ENCODE results near the gene UBIAD1. TPM values are rescaled to one million over a fixed set of nuclear protein-coding genes. Genes with fewer than 3 reads are reported as not detected.

UBIAD1 gene
- total and polyA plus RNA-seq, 2 donors (not counting 3 experiments of a cell fraction or from before 2014, with no cell fraction given), result 12.7 to 17.8 TPM

DNA sequence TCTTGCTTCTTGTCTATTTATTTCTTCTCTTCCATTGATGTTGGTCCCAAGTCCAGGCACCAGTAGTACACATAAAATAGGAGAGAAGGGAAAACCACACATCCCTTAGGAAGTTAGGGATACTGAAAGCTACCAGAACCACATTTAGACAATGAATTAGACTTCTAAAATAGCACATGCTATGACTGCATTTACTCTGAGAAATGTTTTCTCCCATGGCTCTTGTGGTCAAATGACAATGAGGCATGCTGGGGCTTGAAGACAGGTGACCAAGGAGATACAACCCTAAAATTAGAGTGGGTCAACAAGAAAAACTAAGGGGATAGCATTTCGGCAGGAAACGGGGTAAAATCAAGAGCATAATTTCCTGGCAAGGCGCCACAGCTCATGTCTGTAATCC, 27.8 kb upstream of the UBIAD1 start:
- Histone ChIP-seq H3K9me1 (replicated peaks; ENCODE audit: control insufficient read depth, extremely low read depth, insufficient read depth, low read length) (no peaks in the 10 kb centered on the region), H3K27me3 (ENCODE audit: control insufficient read depth in 2 of 2, insufficient read depth in 2 of 2, low read length in 2 of 2) (no peaks in the 10 kb centered on the region), H3K4me2 (ENCODE audit: insufficient read depth, low read length) (no peak overlapping the region), H3K4me1 (ENCODE audit: control insufficient read depth, extremely low read depth, insufficient read depth, low read length) (no peaks in the 10 kb centered on the region), H4K20me1 (replicated peaks; ENCODE audit: control insufficient read depth, extremely low read depth, insufficient read depth, low read length) (no peaks in the 10 kb centered on the region), H3K9ac (replicated peaks; ENCODE audit: extremely low read depth, insufficient read depth, low read length) (no peak overlapping the region), H3K4me3 (replicated peaks in 1 of 3; ENCODE audit: insufficient read depth in 1 of 3, low read depth in 1 of 3, low read length in 3 of 3) (no peak overlapping the region), H3K27ac (ENCODE audit: insufficient read depth, low read depth, low read length) (no peak overlapping the region), H3K9me3 (replicated peaks; ENCODE audit: control insufficient read depth, insufficient read depth, low read length) (no peaks in the 10 kb centered on the region), H3K79me2 (ENCODE audit: control insufficient read depth, insufficient read depth, low read length) (no peaks in the 10 kb centered on the region), H2AFZ (ENCODE audit: low read depth, low read length) (no peak overlapping the region), H3K36me3 (ENCODE audit: control insufficient read depth in 2 of 2, extremely low read depth in 1 of 2, insufficient read depth in 2 of 2, low read length in 2 of 2) (peaks cover 28 to 29% of the 10 kb centered on the region in 2 experiments)
- TF ChIP-seq FOS (IDR thresholded peaks at IDR 0.05; ENCODE audit: borderline replicate concordance, insufficient read depth, low read length), result no peak
- no peak for TF ChIP-seq JUN (IDR thresholded peaks at IDR 0.05; ENCODE audit: borderline replicate concordance, insufficient read depth, insufficient read length, low read depth)
- TF ChIP-seq MYC (IDR thresholded peaks at IDR 0.05; ENCODE audit: low read depth, low read length), result no peak
- TF ChIP-seq, protein P1, sequence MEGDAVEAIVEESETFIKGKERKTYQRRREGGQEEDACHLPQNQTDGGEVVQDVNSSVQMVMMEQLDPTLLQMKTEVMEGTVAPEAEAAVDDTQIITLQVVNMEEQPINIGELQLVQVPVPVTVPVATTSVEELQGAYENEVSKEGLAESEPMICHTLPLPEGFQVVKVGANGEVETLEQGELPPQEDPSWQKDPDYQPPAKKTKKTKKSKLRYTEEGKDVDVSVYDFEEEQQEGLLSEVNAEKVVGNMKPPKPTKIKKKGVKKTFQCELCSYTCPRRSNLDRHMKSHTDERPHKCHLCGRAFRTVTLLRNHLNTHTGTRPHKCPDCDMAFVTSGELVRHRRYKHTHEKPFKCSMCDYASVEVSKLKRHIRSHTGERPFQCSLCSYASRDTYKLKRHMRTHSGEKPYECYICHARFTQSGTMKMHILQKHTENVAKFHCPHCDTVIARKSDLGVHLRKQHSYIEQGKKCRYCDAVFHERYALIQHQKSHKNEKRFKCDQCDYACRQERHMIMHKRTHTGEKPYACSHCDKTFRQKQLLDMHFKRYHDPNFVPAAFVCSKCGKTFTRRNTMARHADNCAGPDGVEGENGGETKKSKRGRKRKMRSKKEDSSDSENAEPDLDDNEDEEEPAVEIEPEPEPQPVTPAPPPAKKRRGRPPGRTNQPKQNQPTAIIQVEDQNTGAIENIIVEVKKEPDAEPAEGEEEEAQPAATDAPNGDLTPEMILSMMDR (IDR thresholded peaks at IDR 0.05; ENCODE audit: extremely low read depth in 1 of 2, insufficient read depth in 1 of 2, low read depth in 1 of 2, low read length in 2 of 2), result no peak
- no peak for TF ChIP-seq MAX (IDR thresholded peaks at IDR 0.05; ENCODE audit: insufficient read depth, insufficient read length)
- no peak for TF ChIP-seq POLR2A (IDR thresholded peaks at IDR 0.05; ENCODE audit: low read depth, low read length)
- TF ChIP-seq POLR2AphosphoS5 (IDR thresholded peaks at IDR 0.05; ENCODE audit: insufficient read depth, low read depth, low read length), result no peak
- no peak for TF ChIP-seq EZH2 (IDR thresholded peaks at IDR 0.05; ENCODE audit: borderline replicate concordance, low read depth, low read length, severe bottlenecking)
- TF ChIP-seq GATA2 (IDR thresholded peaks at IDR 0.05; ENCODE audit: insufficient read depth, insufficient read length, low read depth, low read length), result no peak
- dilution Hi-C loops (cut with MboI; ENCODE audit: extremely low pct_ligation_motif_present, low sequenced_read_pairs), result no loop called here
- intact Hi-C loops (cut with micrococcal nuclease), result no loop called here
- ChIA-PET POLR2A (interaction anchor here (1.2 kb wide), 1 partner anchor 17 kb away, joined by 4 read pairs; the partner anchor contains the start of gene MTOR), CTCF (interaction anchor here (1.6 to 2.7 kb wide), 3 partner anchors 208 to 400 kb away, joined by 3 to 8 read pairs (median 6); no protein-coding TSS in a partner anchor)
- BruUV-seq (replicated peaks), result no TSS peak
- no peak for DNase-seq (ENCODE audit: low read depth, low spot score)
- no peak for FAIRE-seq
